Cardiac fibroblast (primary cell): ENCODE results near the gene LAPTM5.

ENCODE experiments used
- DNase-seq, 2 donors: peaks; one replicate each; pipeline versions ENCODE4 v3.0.0 to v3.0.0-alpha.2; 2010; ENCODE audit warnings: low read depth in 2 of 2
- H3K4me3 ChIP-seq, 2 donors: replicated peaks in 1 of 2; 1 replicate in 1 of 2; 2 replicates in 1 of 2; pipeline ENCODE4 v1.5.1; 2011; ENCODE audit warnings: low read depth in 2 of 2, low read length in 2 of 2, mild to moderate bottlenecking in 2 of 2, moderate library complexity in 1 of 2
- TF ChIP-seq, protein P1 (sequence below): IDR thresholded peaks from one replicate; pipeline ENCODE4 v1.5.1; 2011; ENCODE audit warnings: low read depth, mild to moderate bottlenecking, low read length, inconsistent platforms

LAPTM5 gene

GRCh38 chr1:30700528-30701257, 56.9 kb downstream of the LAPTM5 start:
- DNase-seq: peak; percentile 76 to 82
- no peak overlapping the region for H3K4me3 ChIP-seq
- TF ChIP-seq, protein P1, sequence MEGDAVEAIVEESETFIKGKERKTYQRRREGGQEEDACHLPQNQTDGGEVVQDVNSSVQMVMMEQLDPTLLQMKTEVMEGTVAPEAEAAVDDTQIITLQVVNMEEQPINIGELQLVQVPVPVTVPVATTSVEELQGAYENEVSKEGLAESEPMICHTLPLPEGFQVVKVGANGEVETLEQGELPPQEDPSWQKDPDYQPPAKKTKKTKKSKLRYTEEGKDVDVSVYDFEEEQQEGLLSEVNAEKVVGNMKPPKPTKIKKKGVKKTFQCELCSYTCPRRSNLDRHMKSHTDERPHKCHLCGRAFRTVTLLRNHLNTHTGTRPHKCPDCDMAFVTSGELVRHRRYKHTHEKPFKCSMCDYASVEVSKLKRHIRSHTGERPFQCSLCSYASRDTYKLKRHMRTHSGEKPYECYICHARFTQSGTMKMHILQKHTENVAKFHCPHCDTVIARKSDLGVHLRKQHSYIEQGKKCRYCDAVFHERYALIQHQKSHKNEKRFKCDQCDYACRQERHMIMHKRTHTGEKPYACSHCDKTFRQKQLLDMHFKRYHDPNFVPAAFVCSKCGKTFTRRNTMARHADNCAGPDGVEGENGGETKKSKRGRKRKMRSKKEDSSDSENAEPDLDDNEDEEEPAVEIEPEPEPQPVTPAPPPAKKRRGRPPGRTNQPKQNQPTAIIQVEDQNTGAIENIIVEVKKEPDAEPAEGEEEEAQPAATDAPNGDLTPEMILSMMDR: no peak

DNA sequence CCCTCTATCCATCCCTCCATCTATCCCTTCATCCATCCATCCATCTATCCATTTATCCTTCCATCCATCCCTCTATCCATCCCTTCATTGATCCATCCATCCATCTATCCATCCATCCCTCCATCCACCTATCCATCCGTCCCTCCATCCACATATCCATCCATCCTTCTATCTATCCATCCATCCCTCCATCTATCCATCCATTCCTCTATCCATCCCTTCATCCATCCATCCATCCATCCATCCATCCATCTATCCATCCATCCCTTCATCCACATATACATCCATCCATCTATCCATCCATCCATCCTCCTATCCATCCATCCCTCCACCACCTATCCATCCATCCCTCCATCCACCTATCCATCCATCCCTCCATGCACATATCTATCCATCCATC, 57.8 kb downstream of the LAPTM5 start:
- no peak overlapping the region for H3K4me3 ChIP-seq
- no peak for DNase-seq
- TF ChIP-seq, protein P1: no peak

DNA sequence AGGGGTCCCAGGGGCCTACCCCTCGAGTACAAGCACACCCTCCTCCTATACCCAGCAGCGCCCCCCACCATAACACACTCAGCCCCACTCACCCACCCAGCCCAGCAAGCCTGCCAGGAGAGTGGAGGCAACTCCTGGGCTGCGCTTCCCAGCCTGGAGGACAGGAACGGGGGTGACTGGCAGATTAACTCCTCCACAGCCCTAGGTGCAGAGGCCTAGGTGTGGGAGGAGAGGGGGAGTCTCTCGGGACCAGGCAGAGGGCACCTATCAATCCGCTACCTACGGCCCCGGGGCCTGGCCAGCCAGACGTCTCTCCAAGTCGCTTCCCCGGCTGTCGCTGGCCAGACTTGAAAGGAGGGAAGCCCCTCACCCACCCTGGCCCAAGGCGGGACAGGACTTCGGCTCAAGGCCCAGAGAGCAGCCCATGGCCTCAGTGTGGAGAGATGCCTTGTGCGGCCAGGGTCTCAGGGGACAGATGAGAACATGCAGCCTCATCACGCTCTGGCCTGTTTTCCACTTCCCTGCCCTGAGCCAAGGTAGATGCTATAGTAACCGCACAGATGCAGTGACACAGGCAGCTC, 59.1 kb downstream of the LAPTM5 start:
- H3K4me3 ChIP-seq: no peak overlapping the region
- TF ChIP-seq, protein P1: no peak
- DNase-seq: no peak

GRCh38 chr1:30697571-30698376, 59.8 kb downstream of the LAPTM5 start:
- TF ChIP-seq, protein P1: no peak
- H3K4me3 ChIP-seq: no peak overlapping the region
- peak; percentile 45 to 48 for DNase-seq

GRCh38 chr1:30696831-30697230, 60.7 kb downstream of the LAPTM5 start:
- H3K4me3 ChIP-seq: no peak overlapping the region
- no peak for DNase-seq
- TF ChIP-seq, protein P1: no peak

DNA sequence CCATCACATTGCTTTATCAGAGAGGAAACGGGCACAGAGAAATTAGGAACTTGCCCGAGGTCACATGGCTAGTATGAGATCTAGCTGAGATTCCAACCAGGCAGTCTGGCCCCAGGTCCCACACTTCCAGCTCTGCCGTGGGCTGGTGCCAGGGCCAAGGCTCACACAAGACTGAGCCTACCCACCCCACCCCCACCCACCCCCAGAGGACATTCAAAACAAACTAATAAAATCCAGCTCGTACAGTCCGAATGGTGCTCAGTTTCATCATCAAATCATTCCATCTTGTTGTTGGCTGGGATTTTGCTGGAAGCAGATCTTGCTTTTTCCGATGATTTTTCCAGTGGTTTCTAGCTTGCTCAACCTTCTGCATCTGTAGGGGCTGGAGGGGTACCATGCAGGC, 62.1 kb downstream of the LAPTM5 start:
- TF ChIP-seq, protein P1: no peak
- DNase-seq: no peak
- H3K4me3 ChIP-seq: no peak overlapping the region
